Measurements from ENCODE around the gene PLD1.
A peak's percentile ranks its signal among the peaks of the same experiment; 100 is the strongest.
"Not testable (repeated sequence)": the region's sequence is repeated elsewhere in the genome, so short reads cannot be mapped to it uniquely, and the experiment has no call there.

Gene PLD1

GRCh38 chr3:171736556-171736955 is 73.7 kb downstream of the PLD1 start:
- DNase-seq = no peak

DNA sequence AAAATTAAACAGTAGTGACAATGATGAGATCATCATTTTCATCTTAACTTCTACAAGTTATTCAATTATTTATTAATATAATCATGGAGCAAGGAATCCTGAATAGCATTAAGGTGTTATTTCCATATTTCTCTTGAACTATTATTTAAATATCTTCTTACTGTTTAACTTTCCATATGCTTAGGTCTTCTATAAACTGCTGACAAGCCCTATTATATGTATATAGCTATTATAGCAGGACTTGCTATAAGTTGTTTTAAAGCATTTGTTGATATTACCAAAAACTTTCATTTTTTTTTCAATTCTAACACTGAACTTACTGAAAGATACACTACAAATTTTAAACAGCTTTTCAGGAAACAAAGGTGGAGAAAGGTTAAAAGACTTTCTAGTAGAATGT is 76.7 kb downstream of the PLD1 start:
- DNase-seq = no peak

DNA sequence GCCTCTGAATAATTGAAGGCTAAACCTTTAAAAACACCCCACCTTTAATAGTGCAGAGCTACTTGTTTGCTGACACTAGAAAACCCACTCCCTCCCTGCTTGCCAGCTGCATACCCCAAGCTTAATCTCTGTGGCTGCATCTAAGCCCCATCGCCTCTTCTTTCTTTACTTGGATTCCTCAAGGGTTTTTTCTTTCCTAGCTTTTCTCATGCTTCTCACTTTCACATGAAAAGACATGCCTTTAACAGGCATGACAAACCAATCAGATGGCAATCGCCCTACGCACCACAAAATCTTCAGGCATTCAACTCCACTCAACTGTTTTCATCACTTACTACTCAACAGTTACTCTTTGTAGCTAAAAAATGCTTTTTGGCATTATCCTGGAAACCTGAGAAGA is 77.5 kb downstream of the PLD1 start:
- DNase-seq = no peak

GRCh38 chr3:171731691-171732090 is 78.6 kb downstream of the PLD1 start:
- DNase-seq = no peak

DNA sequence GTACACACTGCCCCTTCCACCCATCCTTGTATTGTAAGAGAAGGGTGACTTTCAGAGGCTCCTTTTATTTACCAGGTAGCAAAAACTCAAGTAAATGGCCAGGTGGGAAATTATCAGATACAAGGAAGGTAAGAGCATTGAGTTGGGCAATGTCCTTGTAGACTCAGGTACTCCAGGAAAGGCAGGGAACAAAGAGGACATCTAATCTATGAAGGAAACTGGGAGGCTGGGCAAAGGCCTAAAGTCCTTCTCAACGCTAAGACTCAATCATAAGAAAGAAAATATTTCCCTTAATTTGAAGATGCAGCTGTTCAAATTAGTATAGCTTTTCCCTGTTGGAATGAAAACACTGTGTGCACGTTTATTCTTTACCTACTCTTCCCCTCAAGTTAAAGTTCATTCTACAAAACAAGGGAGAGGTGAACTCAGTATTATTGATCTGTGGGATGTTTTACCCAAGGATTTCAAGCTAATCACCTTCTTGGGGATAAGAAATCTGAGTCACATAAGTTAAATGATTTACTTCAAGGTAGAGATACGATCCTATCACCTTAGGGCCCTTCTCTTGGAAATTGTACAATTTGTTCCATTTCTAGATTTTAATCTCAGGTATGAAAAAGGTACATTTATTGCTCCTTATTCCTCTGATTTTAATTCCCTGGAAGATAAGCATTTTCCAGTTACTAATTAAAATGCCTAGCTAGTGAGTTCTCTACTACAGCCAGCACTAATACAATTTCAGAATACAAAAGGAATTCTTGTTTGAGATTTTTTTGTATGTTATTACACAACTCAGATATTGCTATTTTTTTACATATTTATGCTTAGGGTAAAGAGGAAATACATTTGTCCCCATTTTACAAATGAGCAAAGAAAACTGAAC is 80.6 kb downstream of the PLD1 start:
- DNase-seq = no peak

DNA sequence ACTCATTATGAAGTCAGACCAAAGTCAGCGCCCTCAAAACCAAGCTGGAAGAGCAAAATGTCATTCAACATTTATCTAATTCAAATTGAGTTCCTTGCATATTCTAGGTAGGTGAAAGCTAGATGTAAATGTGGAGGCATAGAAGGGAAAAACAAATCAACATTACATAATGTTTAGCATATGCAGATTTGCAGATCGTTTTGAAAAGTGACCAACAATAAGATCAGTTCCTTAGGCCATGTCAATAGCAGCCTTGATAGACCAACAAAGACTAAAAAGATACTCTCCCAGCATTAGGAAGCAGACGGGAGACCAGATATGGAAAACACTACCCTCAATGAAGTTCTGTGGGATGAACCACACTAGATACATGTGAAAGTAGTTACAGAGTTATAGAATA is 83.0 kb downstream of the PLD1 start:
- DNase-seq = no peak

DNA sequence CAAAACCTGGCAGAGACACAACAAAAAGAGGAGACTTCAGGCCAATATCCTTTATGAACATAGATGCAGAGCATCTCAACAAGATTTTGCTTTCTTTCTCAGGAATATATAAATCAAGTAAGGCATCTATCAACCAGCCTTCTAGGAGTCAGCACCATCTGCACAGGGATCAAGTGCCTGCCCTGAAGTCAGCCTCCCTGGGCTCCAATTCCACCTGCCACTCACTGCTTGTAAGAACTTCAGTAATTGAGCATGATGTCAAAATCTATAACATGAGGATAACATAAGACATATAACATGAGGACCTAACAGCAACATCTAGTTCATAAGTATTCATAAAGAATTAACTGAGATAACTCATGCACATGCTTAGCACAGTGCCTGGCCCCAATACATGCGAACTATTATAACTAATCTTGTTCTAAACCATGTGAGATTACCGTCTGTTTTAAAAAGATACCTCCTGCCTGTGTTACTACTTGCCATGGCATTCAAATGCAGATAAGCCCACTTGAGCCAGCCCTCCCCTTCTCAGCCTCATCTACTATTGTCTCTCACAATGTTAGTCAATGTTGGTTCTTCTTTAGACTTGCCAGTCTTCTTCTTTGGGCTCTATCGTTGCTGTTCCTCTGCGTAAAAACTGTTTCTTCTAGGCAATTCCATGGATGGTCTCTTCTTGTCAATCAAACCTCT is 91.6 kb downstream of the PLD1 start:
- DNase-seq = no peak

- no peak for DNase-seq
Measured at GRCh38 chr3:171715155-171715554, 95.1 kb downstream of the PLD1 start.

- DNase-seq = no peak
Measured at GRCh38 chr3:171712171-171712938, 97.9 kb downstream of the PLD1 start.

DNA sequence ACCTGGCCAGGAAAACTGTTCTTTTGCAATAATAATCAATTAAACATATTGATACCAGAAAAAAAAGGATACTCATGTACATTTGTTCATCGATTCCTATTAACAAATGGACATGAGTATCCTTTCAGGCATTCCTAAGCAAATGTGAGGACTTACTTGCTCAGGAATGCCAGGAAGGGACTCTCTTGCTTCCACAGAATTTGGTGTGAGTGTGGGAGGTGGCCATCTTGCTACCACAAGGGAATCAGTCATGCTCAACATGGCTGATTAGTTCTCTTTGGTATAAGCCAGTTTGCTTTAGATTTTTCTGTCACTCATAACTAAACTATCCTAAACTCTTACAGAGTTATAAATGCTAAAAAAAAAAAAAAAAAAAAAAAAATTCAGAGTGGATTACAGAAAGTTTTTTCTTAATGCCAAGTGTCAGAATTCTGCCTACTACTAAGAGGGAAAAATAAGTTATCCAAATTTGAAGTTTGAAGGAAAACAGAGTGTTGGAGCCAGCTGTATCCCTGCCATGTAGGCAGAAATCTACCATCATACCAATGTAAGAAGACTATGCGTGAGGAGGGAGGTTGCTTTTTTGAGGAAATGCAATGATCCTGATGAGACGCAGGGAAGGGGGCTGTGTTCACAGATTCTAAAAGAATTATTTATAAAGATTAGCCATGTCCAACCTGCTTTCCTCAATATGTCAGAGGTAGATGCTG is 98.7 kb downstream of the PLD1 start:
- no peak for DNase-seq

GRCh38 chr3:171710359-171710758 is 99.9 kb downstream of the PLD1 start:
- DNase-seq = no peak

GRCh38 chr3:171704814-171705213 is 105.5 kb downstream of the PLD1 start:
- DNase-seq = no peak

DNA sequence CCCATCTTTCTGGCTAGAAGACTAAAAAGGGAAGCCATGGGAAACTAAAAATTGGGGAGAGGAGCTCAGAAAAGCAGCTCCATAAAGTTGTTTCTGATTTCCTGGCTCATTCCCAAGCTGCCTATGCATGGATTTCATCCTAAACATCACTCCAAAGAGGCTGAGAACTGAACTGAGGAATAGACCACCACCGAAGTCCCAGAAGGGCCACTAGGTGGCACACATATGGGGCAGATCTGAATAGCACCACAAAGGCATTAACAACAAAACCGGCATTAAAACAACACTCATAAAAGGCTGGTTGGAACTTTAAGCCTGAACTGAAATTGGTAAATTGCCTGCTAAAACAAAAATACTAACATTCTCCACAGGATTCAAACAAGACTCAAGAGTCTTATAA is 106.3 kb downstream of the PLD1 start:
- peak; percentile 42 for DNase-seq

- no peak for DNase-seq
Measured at GRCh38 chr3:171703144-171703543, 107.1 kb downstream of the PLD1 start.

DNA sequence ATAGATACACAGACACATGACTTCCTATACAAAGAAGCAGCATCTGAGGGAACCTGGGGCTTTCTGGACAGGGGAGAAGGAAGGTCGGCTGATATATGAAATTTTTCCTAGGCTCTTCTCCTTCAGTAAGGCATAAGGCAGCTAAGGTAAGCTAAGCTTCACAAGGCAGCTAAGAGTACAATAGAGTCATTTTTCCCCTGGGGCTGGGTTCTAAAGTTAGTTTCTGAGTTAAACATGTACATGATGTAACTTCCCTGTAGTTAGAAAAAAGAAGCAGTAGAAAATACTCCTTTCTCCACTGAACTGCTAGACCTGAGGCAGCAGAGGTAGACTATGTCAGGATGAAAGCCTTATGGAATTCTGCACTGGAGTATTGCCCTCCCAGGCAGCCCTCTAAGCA is 109.6 kb downstream of the PLD1 start:
- DNase-seq = no peak

- no peak for DNase-seq
Measured at GRCh38 chr3:171700157-171700556, 110.1 kb downstream of the PLD1 start.

DNA sequence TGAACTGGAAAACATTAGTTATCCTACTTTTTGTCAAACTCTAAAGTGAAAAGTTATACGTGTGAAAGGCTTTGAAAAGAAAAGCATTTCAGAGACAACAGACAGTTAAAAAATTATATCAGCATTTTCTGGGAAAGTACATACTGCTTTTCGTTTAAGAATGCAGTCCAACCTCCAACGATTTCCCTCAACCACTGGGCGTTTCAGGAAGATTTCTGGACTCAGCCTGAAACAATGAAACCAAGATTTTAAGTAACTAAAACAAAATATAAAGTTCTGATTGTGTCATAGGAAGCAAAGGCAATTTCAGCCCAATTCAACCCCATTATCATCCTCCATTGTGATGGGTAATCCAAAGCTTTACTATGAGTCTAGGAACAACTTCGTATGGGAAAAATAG is 110.7 kb downstream of the PLD1 start:
- DNase-seq = no peak

DNA sequence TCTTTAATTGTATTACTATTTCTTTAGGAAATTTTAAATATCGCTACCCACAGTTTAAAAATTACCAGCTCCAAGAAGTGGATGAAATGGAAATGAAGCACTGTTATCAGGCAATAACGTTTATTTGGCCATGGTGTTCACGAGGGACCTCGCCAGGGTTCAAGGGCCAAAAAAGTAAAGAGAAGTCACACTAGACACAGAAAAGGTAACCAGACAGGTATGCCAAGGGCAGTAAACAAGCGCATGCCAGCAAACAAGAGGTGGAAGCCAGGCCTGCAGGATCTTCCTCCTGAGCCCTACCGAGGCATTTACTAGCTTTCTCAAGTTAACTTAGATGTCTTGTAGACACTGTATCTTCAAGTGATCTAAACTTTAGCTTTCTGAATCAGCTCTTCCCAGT is 113.5 kb downstream of the PLD1 start:
- no peak for DNase-seq

DNA sequence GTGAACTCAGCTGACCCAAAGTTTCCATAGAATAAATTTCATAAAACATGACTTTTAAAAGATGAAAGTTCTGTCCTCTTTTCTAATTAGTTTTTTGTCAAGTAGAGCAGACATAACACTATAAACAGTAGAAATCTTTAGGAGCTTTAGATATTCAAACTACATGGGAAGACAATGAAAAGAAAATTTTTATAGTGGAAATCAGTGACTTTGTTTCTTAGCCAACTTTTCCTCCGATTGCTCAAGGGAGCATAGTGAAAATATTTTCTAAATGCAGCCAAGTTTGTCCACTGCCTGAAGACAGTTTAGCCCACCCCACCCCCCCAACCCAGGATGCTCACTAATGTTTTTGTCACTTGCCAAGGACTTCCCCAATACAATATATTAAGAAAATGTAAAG is 114.9 kb downstream of the PLD1 start:
- no peak for DNase-seq

DNA sequence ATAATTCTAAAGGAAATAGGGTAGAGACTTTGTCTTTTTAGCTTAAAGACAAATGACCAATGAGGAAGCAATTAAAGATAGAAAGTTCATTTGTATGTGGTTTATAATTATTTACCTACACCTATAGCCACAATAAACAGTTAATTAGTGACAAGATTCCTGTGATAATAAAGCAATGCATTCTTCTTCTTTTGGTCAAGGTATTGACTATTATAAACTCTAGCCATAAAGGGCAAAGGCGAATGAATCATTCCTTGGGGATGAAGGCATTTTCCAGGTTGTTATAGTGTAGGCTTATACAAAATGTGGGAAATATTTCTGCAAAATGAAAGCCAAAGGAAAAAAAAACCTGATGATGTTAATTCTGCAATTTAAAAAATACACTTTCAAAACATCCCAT is 115.4 kb downstream of the PLD1 start:
- no peak for DNase-seq

DNA sequence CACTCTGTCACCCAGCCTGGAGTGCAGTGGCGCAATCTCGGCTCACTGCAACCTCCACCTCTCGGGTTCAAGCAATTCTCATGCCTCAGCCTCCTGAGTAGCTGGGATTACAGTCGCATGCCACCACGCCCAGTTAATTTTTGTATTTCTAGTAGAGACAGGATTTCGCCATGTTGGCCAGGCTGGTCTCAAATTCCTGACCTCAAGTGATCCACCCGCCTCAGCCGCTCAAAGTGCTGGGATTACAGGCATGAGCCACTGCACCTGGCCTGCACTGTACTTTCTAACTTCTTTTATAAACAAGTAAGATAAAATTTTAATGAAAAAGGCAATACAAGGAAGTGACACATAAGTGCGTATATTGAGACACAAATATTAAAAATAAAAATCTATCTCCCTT is 117.7 kb downstream of the PLD1 start:
- not testable (repeated sequence) for DNase-seq

DNA sequence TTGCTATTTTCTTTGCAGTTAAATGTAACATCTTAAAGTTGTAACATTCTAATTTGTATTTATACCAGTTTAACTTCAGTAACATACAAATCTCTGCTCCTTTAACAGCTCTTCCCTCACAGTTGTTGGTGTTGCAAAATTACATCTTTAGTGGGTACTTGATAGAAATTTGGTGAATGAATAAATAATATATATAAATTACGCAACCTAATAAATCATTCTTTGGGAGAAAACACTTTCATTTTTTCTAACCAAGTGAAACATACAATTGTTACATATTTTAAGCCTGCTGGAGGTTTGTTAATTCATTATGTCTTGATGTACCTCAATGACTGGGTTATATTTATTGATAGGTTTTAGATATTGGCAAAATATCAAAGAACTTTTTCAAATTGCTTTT is 118.8 kb downstream of the PLD1 start:
- no peak for DNase-seq

DNA sequence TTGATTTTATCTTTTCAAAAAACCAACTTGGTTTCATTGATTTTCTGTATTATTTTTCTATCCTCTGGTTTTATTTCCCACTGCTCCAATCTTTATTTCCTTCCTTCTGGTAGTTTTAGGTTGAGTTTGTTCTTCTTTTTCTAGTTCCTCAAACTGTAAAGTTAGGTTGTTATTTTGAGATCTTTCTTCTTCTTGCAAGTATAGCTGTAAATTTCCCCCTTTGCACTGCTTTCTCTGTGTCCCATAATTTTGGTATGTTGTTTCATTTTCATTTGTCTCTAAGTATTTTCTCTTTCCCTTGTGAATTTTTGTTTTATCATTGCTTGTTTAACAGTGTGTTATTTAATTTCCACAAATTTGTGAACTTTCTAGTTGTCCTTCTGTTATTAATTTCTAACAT is 120.0 kb downstream of the PLD1 start:
- peak; percentile 79 for DNase-seq

Measured in suppressor macrophage treated with lipopolysaccharide for 4 hours (primary cell).